Left renal cortex interstitium (tissue), 4 donors: ENCODE data around the gene CYB5A. TPM values are rescaled to one million over a fixed set of nuclear protein-coding genes. Genes with fewer than 3 reads are reported as not detected.
A peak's percentile ranks its signal among the peaks of the same experiment; 100 is the strongest.
"Not testable (repeated sequence)": the region's sequence is repeated elsewhere in the genome, so short reads cannot be mapped to it uniquely, and the experiment has no call there.

Experiments
- DNase-seq, 4 donors: peaks; one replicate each; pipeline ENCODE4 v3.0.0-alpha.2; 2013; ENCODE audit warnings: low read depth in 4 of 4, low spot score in 2 of 4, missing footprints in 1 of 4
- polyA plus RNA-seq, 4 donors: library from polyadenylated mRNA; unstranded; fragments of 120-200 nt; gene quantifications; one replicate each; pipeline ENCODE4 v1.2.1, GENCODE V29; 2013; ENCODE audit not compliant: insufficient read length in 4 of 4

Gene CYB5A
- 100 to 1,000 TPM; 284 to 331 (median 296) TPM for polyA plus RNA-seq

- peak; percentile 91 to 96 (median 94) for DNase-seq
Measured at GRCh38 chr18:74291771-74292540, at the start of gene CYB5A. Gene CYB5A, minus strand, starts transcription at chr18:74291963. Its CDS starts 88 bp downstream, at chr18:74291875.

- DNase-seq = no peak
Measured at GRCh38 chr18:74337912-74338309, 46.1 kb upstream of the CYB5A start.

GRCh38 chr18:74337155-74337911, 45.6 kb upstream of the CYB5A start:
- no peak for DNase-seq

GRCh38 chr18:74336656-74337055, 44.9 kb upstream of the CYB5A start:
- no peak for DNase-seq

- DNase-seq = no peak
Measured at GRCh38 chr18:74334242-74334893, 42.6 kb upstream of the CYB5A start.

- DNase-seq = no peak
Measured at GRCh38 chr18:74333091-74333490, 41.3 kb upstream of the CYB5A start.

GRCh38 chr18:74331404-74331803, 39.6 kb upstream of the CYB5A start:
- DNase-seq = no peak

GRCh38 chr18:74329688-74330205, 38.0 kb upstream of the CYB5A start:
- DNase-seq = no peak

- no peak for DNase-seq
Measured at GRCh38 chr18:74328206-74328605, 36.4 kb upstream of the CYB5A start.

GRCh38 chr18:74326791-74327190, 35.0 kb upstream of the CYB5A start:
- not testable (repeated sequence) for DNase-seq

GRCh38 chr18:74326231-74326630, 34.5 kb upstream of the CYB5A start:
- no peak for DNase-seq

GRCh38 chr18:74316257-74317170, 24.8 kb upstream of the CYB5A start:
- no peak for DNase-seq

- DNase-seq = no peak
Measured at GRCh38 chr18:74315464-74316256, 23.9 kb upstream of the CYB5A start, which contains the start of gene C18orf63. Gene C18orf63, plus strand, starts transcription at chr18:74315839. Its CDS starts 2,027 bp downstream, at chr18:74317866.

GRCh38 chr18:74314759-74315463, 23.1 kb upstream of the CYB5A start:
- no peak for DNase-seq

- no peak for DNase-seq
Measured at GRCh38 chr18:74311000-74311399, 19.2 kb upstream of the CYB5A start.

GRCh38 chr18:74310411-74310810, 18.6 kb upstream of the CYB5A start:
- no peak for DNase-seq

GRCh38 chr18:74303936-74304335, 12.2 kb upstream of the CYB5A start:
- DNase-seq = no peak

GRCh38 chr18:74303306-74303705, 11.5 kb upstream of the CYB5A start:
- no peak for DNase-seq
